Spleen (tissue), 11 donors: ENCODE data around the gene ADCY2. TPM values are rescaled to one million over a fixed set of nuclear protein-coding genes. Genes with fewer than 3 reads are reported as not detected.

Experiments
- DNase-seq: peaks from one replicate; pipeline ENCODE4 v3.0.0-alpha.2; 2020
- H3K27ac ChIP-seq, 8 donors: fragments of 200-600 bp; sonication (generic) in 7 of 8; 1 replicate in 4 of 8; 2 replicates in 4 of 8; pipeline versions ENCODE4 v1.5.0 to v1.8.0; 2016 to 2021; ENCODE audit warnings: inconsistent platforms in 4 of 8, mild to moderate bottlenecking in 4 of 8, moderate library complexity in 1 of 8
- H3K27me3 ChIP-seq, 7 donors: fragments of 200-600 bp; sonication (generic) in 6 of 7; replicated peaks in 1 of 7; 1 replicate in 4 of 7; 2 replicates in 3 of 7; pipeline versions ENCODE4 v1.5.0 to v1.8.0; 2016 to 2021; ENCODE audit warnings: inconsistent platforms in 3 of 7, mild to moderate bottlenecking in 1 of 7
- H3K36me3 ChIP-seq, 6 donors: fragments of 200-600 bp; sonication (generic) in 5 of 6; 1 replicate in 4 of 6; 2 replicates in 2 of 6; pipeline versions ENCODE4 v1.5.0 to v1.8.0; 2016 to 2021; ENCODE audit warnings: inconsistent platforms in 2 of 6
- H3K4me1 ChIP-seq, 6 donors: fragments of 200-600 bp; sonication (generic) in 5 of 6; 1 replicate in 3 of 6; 2 replicates in 3 of 6; pipeline versions ENCODE4 v1.5.0 to v1.8.0; 2016 to 2021; ENCODE audit warnings: inconsistent platforms in 3 of 6
- H3K4me3 ChIP-seq, 8 donors: fragments of 200-600 bp; sonication (generic) in 7 of 8; 1 replicate in 4 of 8; 2 replicates in 4 of 8; pipeline versions ENCODE4 v1.5.0 to v1.8.0; 2016 to 2021; ENCODE audit warnings: inconsistent platforms in 4 of 8, mild to moderate bottlenecking in 4 of 8, moderate library complexity in 2 of 8
- H3K9me3 ChIP-seq, 8 donors: fragments of 200-600 bp; sonication (generic) in 7 of 8; 1 replicate in 4 of 8; 2 replicates in 4 of 8; pipeline versions ENCODE4 v1.5.0 to v1.8.0; 2016 to 2021; ENCODE audit warnings: inconsistent platforms in 4 of 8
- POLR2A ChIP-seq, 3 donors: fragments of 450-650 bp; IDR thresholded peaks; one replicate each; pipeline ENCODE4 v1.5.1; 2017; ENCODE audit warnings: antibody characterized with exemption in 3 of 3, mild to moderate bottlenecking in 1 of 3
- POLR2AphosphoS5 ChIP-seq, 3 donors: sonication (generic); formaldehyde crosslinking; IDR thresholded peaks; one replicate each; pipeline ENCODE4 v1.5.1; 2017; ENCODE audit warnings: antibody characterized with exemption in 3 of 3
- whole genome bisulfite sequencing, 5 donors: extraction: QIAGEN DNeasy Blood & Tissue Kit in 3 of 5; methylation state at CpG; one replicate each; pipeline versions ENCODE4 v1.1.5 to v1.1.7; 2013 to 2018; 5-methylcytosine and 5-hydroxymethylcytosine counted together
- intact Hi-C: fragments of 100-400 bp; cut with DNase I; formaldehyde crosslinking; loops from one replicate; pipeline ENCODE4 v1.15.0; 2023; ENCODE audit warnings: low total_unique reads
- polyA plus RNA-seq, 3 donors: library from polyadenylated mRNA; stranded (reverse); fragments of 200-250 nt; gene quantifications; one replicate each; pipeline ENCODE4 v1.2.1, GENCODE V29; 2013
- total RNA-seq, 7 donors: library from RNA; depleted of rRNA in 3 of 7; stranded (reverse); fragments of >200 nt in 3 of 7; fragmentation: NEBNext Ultra II Directional in 4 of 7; extraction: Animal tissue kit (Norgen Biotek cat#: 25700) in 4 of 7; gene quantifications; one replicate each; pipeline versions ENCODE4 v1.1.0 to v1.2.1, GENCODE V29; 2016 to 2021
- TF ChIP-seq, protein P1 (sequence below), 11 experiments: fragments of 200-600 bp in 7 of 11; fragments of 450-650 bp in 4 of 11; sonication (generic) in 4 of 11; IDR thresholded peaks in 8 of 11; conservative IDR thresholded peaks in 3 of 11; 1 replicate in 7 of 11; 2 replicates in 4 of 11; pipeline versions ENCODE4 v1.4.0 to v1.8.0; 2016 to 2021; ENCODE audit warnings: antibody characterized with exemption in 11 of 11, inconsistent platforms in 4 of 11, mild to moderate bottlenecking in 1 of 11
- donor health status: healthy with polysubstance abuse.
- donor health status: DM: no; HTN: no; CAD: no; lungs with moderate emphysema.
- donor health status: DM: no; HTN: no; CAD: no.
- donor health status: Bipolar disorder and iron deficiency.
- donor health status: healthy.
- donor health status: DM: no; HTN: no; CAD: no.
- donor health status: DM: yes; HTN: yes; CAD: no.

ADCY2 gene
- total and polyA plus RNA-seq, 10 donors: 0.02 to 1.5 (median 0.18) TPM

DNA sequence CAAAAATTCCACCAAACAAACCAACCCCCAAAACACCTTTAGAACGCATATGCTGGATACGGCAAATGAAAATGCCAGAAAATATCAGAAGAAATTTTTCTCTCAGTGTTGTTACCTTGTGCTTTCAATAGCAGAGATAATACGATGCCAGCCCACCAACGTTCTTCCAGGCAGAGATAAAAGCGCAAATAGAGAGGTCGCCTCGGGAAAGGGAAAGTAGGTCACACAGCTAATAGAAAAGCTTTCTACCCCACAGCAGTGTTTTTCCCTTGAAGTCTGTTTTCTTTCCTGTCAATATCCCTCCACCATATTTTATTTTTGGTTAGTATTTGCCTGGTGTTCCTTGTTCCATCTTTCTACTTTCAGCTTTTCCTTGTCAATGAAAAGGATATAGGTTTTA is 353.7 kb downstream of the ADCY2 start:
- TF ChIP-seq, protein P1, sequence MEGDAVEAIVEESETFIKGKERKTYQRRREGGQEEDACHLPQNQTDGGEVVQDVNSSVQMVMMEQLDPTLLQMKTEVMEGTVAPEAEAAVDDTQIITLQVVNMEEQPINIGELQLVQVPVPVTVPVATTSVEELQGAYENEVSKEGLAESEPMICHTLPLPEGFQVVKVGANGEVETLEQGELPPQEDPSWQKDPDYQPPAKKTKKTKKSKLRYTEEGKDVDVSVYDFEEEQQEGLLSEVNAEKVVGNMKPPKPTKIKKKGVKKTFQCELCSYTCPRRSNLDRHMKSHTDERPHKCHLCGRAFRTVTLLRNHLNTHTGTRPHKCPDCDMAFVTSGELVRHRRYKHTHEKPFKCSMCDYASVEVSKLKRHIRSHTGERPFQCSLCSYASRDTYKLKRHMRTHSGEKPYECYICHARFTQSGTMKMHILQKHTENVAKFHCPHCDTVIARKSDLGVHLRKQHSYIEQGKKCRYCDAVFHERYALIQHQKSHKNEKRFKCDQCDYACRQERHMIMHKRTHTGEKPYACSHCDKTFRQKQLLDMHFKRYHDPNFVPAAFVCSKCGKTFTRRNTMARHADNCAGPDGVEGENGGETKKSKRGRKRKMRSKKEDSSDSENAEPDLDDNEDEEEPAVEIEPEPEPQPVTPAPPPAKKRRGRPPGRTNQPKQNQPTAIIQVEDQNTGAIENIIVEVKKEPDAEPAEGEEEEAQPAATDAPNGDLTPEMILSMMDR (IDR thresholded peaks at IDR 0.05 in 8 of 11, conservative IDR thresholded peaks at IDR 0.05 in 3 of 11): no peak
- TF ChIP-seq POLR2A (IDR thresholded peaks at IDR 0.05) (no peak), POLR2AphosphoS5 (IDR thresholded peaks at IDR 0.05) (no peak)
- WGBS, 5 donors: 84 to 91% (median 89%) methylated on average over 7 of the region's 7 CpGs
- H3K27ac ChIP-seq: no peak overlapping the region
- no peaks in the 10 kb centered on the region for H3K9me3 ChIP-seq
- H3K4me3 ChIP-seq: no peak overlapping the region
- intact Hi-C loops: loop anchor here (5.0 kb wide), 1 partner anchor 982 kb away; no protein-coding TSS in a partner anchor
- H3K4me1 ChIP-seq: no peaks in the 10 kb centered on the region
- no peaks in the 10 kb centered on the region for H3K36me3 ChIP-seq
- DNase-seq: no peak
- peaks cover 0 to 17% (median 0%) of the 10 kb centered on the region in 7 donors for H3K27me3 ChIP-seq

DNA sequence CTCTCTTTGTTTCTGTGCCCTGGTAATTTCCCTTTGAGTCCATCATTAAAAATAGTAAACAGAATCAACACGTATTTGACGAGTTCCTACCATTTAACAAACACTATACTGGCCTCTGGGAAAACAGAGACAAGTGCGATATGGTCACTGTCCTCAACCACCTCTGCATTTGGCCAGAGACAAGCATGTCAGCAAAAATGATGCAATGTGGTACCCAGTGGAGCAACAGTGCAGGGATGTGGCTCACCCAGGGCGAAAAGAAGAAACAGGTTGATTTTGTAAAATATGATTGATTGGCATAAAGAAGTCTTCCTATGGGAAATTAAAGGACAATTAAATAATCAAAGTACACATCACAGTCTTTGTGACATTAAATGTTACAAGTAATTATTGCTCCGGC is 355.9 kb downstream of the ADCY2 start:
- DNase-seq: no peak
- no peak overlapping the region for H3K27ac ChIP-seq
- 76 to 89% (median 85%) methylated on average over 5 of the region's 5 CpGs for WGBS, 5 donors
- TF ChIP-seq, protein P1 (IDR thresholded peaks at IDR 0.05 in 8 of 11, conservative IDR thresholded peaks at IDR 0.05 in 3 of 11): no peak
- TF ChIP-seq POLR2A (IDR thresholded peaks at IDR 0.05) (no peak), POLR2AphosphoS5 (IDR thresholded peaks at IDR 0.05) (no peak)
- H3K4me3 ChIP-seq: no peak overlapping the region
- intact Hi-C loops: no loop called here
- H3K4me1 ChIP-seq: no peaks in the 10 kb centered on the region
- H3K36me3 ChIP-seq: no peaks in the 10 kb centered on the region
- H3K9me3 ChIP-seq: no peaks in the 10 kb centered on the region
- peaks cover 0 to 26% (median 0%) of the 10 kb centered on the region in 7 donors for H3K27me3 ChIP-seq

DNA sequence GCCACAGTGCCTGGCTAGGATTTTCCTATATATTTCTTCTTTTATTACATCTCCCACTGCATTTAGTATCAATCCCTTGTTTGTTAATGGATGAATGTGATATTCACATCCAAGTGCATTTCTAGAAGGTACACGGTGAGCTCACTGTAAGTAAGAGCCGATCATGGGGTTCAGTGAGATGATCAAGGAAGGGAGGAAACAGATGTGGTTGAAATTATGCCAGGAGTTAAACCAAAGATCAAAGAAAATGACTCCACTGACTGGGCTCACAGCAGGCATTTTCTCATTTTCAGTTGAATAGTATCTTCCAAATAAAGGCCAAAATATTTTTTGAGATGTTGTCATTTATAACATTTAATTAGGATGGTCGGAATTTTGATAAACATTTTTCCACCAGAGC is 357.2 kb downstream of the ADCY2 start:
- H3K4me3 ChIP-seq: no peak overlapping the region
- WGBS, 5 donors: 33 to 42% (median 36%) methylated on average over 3 of the region's 3 CpGs
- no peak for DNase-seq
- no peaks in the 10 kb centered on the region for H3K4me1 ChIP-seq
- no peak overlapping the region for H3K27ac ChIP-seq
- peaks cover 0 to 28% (median 0%) of the 10 kb centered on the region in 7 donors for H3K27me3 ChIP-seq
- H3K9me3 ChIP-seq: no peaks in the 10 kb centered on the region
- TF ChIP-seq, protein P1 (IDR thresholded peaks at IDR 0.05 in 8 of 11, conservative IDR thresholded peaks at IDR 0.05 in 3 of 11): no peak
- TF ChIP-seq POLR2A (IDR thresholded peaks at IDR 0.05) (no peak), POLR2AphosphoS5 (IDR thresholded peaks at IDR 0.05) (no peak)
- intact Hi-C loops: no loop called here
- H3K36me3 ChIP-seq: no peaks in the 10 kb centered on the region

DNA sequence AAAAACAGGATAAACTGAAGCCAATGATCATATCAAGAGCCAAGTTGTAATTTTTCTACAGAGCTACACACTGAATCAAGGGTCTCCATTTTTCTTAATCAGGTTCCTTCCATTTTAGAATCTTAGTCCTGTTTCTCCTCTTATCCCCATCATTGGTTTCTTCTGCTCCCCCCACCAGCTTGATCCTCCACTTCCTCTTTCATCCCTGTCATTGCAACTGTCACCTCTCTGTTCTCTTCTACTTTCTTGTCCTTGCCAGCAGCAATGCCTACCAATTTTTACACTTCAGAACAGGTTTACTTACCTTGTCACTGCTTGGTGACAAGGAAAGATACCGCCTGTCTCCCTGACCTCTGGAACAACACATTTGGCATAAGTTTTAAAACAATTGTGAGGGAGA is 357.7 kb downstream of the ADCY2 start:
- Histone ChIP-seq H3K27me3 (peaks cover 0 to 28% (median 0%) of the 10 kb centered on the region in 7 donors), H3K4me3 (no peak overlapping the region), H3K9me3 (no peaks in the 10 kb centered on the region), H3K27ac (no peak overlapping the region), H3K36me3 (no peaks in the 10 kb centered on the region), H3K4me1 (no peaks in the 10 kb centered on the region)
- intact Hi-C loops: no loop called here
- DNase-seq: no peak
- WGBS, 5 donors: 92 to 100% (median 95%) methylated on average over 1 of the region's 1 CpG
- no peak for TF ChIP-seq POLR2AphosphoS5 (IDR thresholded peaks at IDR 0.05)
- TF ChIP-seq, protein P1 (IDR thresholded peaks at IDR 0.05 in 8 of 11, conservative IDR thresholded peaks at IDR 0.05 in 3 of 11): no peak
- TF ChIP-seq POLR2A (IDR thresholded peaks at IDR 0.05): no peak
